NCI-H526 (cell line): Measurements from ENCODE around the gene TGFB2.

Source experiments
- DNase-seq, 2 experiments: peaks; one replicate each; lab custom pipeline; 2025; lab: John Stamatoyannopoulos, UW

TGFB2 gene

GRCh38 chr1:218490406-218490922, 145.3 kb downstream of the TGFB2 start:
- no peak for DNase-seq

- DNase-seq = no peak
These were observed 147.7 kb downstream of the TGFB2 start for GRCh38 chr1:218492874-218493273.

- no peak for DNase-seq
These were observed 148.8 kb downstream of the TGFB2 start for GRCh38 chr1:218493986-218494385.
